22Rv1 (cell line): ENCODE results near the gene PRR11.

Source experiments
- ZFX ChIP-seq: fragments of 450-650 bp; IDR thresholded peaks from 2 replicates; pipeline ENCODE4 v1.6.1; 2017; ENCODE audit warnings: antibody characterized with exemption, borderline replicate concordance
- TF ChIP-seq, protein P1 (sequence below): fragments of 450-650 bp; IDR thresholded peaks from 2 replicates; pipeline ENCODE4 v1.5.1; 2017; ENCODE audit warnings: mild to moderate bottlenecking

DNA sequence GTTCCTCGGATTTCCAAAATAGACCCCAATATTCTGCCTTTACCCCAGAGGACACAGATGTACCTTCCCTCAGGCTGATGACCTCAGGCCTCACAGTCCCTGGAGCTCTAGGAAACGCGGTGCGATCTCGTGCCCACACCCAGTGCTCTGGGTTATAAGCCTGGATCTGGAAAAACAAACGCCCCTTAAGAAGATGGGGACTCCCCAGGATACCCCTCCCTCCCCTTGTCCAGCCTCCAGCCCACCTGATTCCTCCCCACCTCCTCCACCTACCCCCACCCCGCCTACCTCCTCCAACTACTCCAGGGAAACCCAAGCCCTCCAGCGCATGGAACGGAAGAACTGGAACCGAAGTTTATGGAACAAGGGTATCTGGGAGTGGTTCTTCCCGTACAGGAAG, 19.1 kb downstream of the PRR11 start:
- TF ChIP-seq, protein P1, sequence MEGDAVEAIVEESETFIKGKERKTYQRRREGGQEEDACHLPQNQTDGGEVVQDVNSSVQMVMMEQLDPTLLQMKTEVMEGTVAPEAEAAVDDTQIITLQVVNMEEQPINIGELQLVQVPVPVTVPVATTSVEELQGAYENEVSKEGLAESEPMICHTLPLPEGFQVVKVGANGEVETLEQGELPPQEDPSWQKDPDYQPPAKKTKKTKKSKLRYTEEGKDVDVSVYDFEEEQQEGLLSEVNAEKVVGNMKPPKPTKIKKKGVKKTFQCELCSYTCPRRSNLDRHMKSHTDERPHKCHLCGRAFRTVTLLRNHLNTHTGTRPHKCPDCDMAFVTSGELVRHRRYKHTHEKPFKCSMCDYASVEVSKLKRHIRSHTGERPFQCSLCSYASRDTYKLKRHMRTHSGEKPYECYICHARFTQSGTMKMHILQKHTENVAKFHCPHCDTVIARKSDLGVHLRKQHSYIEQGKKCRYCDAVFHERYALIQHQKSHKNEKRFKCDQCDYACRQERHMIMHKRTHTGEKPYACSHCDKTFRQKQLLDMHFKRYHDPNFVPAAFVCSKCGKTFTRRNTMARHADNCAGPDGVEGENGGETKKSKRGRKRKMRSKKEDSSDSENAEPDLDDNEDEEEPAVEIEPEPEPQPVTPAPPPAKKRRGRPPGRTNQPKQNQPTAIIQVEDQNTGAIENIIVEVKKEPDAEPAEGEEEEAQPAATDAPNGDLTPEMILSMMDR, result no peak
- no peak for TF ChIP-seq ZFX
